ENCODE results near the gene MACROD2.

- TF ChIP-seq CEBPB (IDR thresholded peaks at IDR 0.05; ENCODE audit: low read depth) (no peak), EZH2 (IDR thresholded peaks at IDR 0.05) (no peak), SIN3A (IDR thresholded peaks at IDR 0.05; ENCODE audit: low read depth) (no peak)
These were observed 941.7 kb downstream of the MACROD2 start for GRCh38 chr20:14937021-14937420.

All from HCT116 (cell line).